Measurements from ENCODE around the gene PI4KA. TPM values are rescaled to one million over a fixed set of nuclear protein-coding genes. Genes with fewer than 3 reads are reported as not detected.
A peak's percentile ranks its signal among the peaks of the same experiment; 100 is the strongest.

The PI4KA gene
- total RNA-seq, 1 donor from 2014 or later, result 24.1 TPM

DNA sequence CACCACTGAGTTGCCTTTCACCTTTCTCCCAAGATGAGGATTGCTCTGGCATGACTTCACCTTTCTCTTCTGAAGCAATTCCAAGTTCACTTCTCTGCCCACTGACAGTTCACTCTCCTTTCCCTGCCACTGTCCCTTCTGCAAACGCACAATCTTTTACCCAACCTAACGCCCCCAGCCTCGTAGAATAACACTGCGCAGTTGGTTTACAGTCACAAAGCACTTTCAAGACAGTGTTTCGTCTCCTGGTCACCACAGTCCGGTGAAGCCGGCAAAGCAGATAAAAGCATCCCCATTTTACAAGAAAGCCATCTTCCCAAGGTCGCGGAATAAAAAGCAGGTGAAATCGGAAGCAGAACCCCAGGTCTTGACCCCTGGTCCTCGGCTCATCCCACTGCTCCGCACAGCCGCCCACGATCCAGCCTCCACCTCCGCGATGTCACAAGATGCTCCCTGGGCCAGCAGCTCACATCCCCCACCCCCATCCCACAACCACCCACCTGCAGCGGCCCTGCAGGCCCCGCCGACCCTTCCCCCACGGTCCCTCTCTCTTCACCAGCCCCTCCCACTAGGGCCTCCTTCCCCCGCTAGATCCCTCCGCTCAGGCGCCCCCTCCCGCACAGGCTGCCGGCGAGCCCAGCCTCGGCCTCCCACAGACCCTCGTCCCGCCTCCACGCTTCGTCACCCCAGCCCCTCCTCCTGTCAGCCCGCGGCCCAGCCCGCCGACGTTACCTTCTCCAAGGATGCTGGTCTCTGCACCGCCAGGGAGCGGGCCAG lies 585 bp downstream of the PI4KA start:
- no peak for TF ChIP-seq CTCF (conservative IDR thresholded peaks at IDR 0.05; ENCODE audit: low read depth, low read length)

GRCh38 chr22:20857247-20857643 lies 1.4 kb downstream of the PI4KA start:
- peak overlapping the region; percentile 79 for H3K4me3 ChIP-seq (ENCODE audit: low read depth, low read length)
- no peak for DNase-seq (ENCODE audit: low read depth)
- no peak for TF ChIP-seq CTCF (conservative IDR thresholded peaks at IDR 0.05; ENCODE audit: low read depth, low read length)

More for the DNA sequence above, 585 bp downstream of the PI4KA start:
- H3K4me3 ChIP-seq (ENCODE audit: low read depth, low read length), result peak overlapping the region; percentile 79
- DNase-seq (ENCODE audit: low read depth), result no peak

DNA sequence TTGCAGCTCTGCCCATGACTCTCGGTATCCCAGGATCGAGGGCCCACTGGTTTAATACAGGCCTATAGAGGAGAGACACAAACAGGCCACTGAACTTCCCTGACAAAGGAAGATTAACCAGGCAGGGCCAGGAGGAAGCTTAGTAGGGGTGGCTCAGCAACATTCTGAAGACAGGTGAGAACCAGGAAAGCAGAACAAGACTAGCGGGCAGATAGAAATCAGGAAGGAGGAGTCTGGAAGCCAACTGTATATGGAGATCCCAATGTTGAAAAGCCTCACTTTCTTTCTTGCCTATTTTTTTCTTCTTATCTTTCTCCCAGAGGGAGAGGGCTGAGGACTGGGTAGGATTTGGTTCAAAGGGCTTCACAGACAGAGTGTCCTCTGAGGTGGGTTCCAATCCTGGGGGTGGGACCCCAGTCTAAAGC lies 5.4 kb downstream of the PI4KA start:
- no peak for DNase-seq (ENCODE audit: low read depth)
- no peak for TF ChIP-seq CTCF (conservative IDR thresholded peaks at IDR 0.05; ENCODE audit: low read depth, low read length)
- H3K4me3 ChIP-seq (ENCODE audit: low read depth, low read length), result no peak overlapping the region

DNA sequence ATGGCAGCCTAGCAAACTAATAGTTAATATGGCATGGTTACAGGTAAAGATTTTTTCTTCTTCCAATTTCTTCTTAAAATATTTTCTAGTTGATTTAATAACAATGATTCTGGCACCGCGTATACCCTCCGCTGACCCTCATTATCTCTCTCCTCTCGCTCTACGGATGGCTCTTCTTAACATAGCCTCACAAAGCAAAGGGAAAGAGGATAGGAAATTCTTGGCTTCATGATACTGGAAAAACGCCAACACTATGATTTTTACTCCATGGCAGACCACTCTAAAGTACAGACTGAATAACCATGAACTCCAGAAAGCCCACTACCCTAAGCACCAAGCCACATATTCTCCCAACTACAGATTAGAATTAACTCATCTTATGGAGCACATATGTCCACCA lies 6.1 kb downstream of the PI4KA start:
- TF ChIP-seq CTCF (conservative IDR thresholded peaks at IDR 0.05; ENCODE audit: low read depth, low read length), result no peak
- no peak overlapping the region for H3K4me3 ChIP-seq (ENCODE audit: low read depth, low read length)
- DNase-seq (ENCODE audit: low read depth), result no peak

GRCh38 chr22:20852076-20852475 lies 6.5 kb downstream of the PI4KA start:
- no peak overlapping the region for H3K4me3 ChIP-seq (ENCODE audit: low read depth, low read length)
- no peak for DNase-seq (ENCODE audit: low read depth)
- TF ChIP-seq CTCF (conservative IDR thresholded peaks at IDR 0.05; ENCODE audit: low read depth, low read length), result no peak

DNA sequence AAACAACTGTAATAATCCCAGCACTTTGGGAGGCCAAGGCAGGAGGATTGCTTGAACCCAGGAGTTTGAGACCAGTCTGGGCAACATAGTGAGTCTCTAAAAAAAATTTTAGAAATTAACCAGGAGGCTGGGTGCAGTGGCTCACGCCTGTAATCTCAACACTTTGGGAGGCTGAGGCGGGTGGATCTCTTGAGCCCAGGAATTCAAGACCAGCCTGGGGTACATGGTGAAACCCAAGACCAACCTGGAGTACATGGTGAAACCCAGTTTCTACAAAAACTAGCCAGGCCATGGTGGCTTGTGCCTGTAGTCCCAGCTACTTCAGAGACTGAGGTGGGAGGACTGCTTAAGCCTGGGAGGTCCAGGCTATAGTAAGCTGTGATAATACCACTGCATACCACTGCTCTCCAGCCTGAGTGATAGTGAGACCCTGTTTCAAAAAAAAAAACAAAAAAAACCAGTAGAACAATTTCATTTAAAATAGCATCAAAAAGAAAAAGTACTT lies 11.2 kb downstream of the PI4KA start:
- no peak for DNase-seq (ENCODE audit: low read depth)
- no peak overlapping the region for H3K4me3 ChIP-seq (ENCODE audit: low read depth, low read length)
- TF ChIP-seq CTCF (conservative IDR thresholded peaks at IDR 0.05; ENCODE audit: low read depth, low read length), result no peak
